ENCODE data around the gene ENO1. TPM values are rescaled to one million over a fixed set of nuclear protein-coding genes. Genes with fewer than 3 reads are reported as not detected.
A peak's percentile ranks its signal among the peaks of the same experiment; 100 is the strongest.
"Not testable (repeated sequence)": the region's sequence is repeated elsewhere in the genome, so short reads cannot be mapped to it uniquely, and the experiment has no call there.

Gene ENO1
- total and polyA plus RNA-seq, 12 donors: 73.3 to 581 (median 141) TPM

- Histone ChIP-seq H3K4me3 (no peak overlapping the region), H3K27ac (peak overlapping the region in 9 of 10 donors; percentile 11 to 70 (median 41)), H3K36me3 (no peaks in the 10 kb centered on the region), H3K9me3 (no peaks in the 10 kb centered on the region), H3K27me3 (no peaks in the 10 kb centered on the region), H3K4me1 (peaks cover 0 to 43% (median 28%) of the 10 kb centered on the region in 9 donors)
- WGBS, 2 donors: 50 to 59% methylated on average over 10 of the region's 10 CpGs
- DNase-seq (peak in 1 of 2 donors; percentile 51), ATAC-seq (peak in 7 of 8 donors; percentile 62 to 83 (median 77))
- intact Hi-C loops (cut with DNase I): no loop called here
- no peak for TF ChIP-seq CTCF (IDR thresholded peaks at IDR 0.05)
These were observed 55.9 kb downstream of the ENO1 start for GRCh38 chr1:8822373-8823294.

GRCh38 chr1:8821084-8821483 lies 57.4 kb downstream of the ENO1 start:
- TF ChIP-seq CTCF (IDR thresholded peaks at IDR 0.05): no peak
- ATAC-seq (no peak), DNase-seq (no peak)
- H3K27me3 ChIP-seq: no peaks in the 10 kb centered on the region
- no peaks in the 10 kb centered on the region for H3K9me3 ChIP-seq
- H3K4me3 ChIP-seq: no peak overlapping the region
- H3K27ac ChIP-seq: no peak overlapping the region
- H3K36me3 ChIP-seq: no peaks in the 10 kb centered on the region
- intact Hi-C loops (cut with DNase I): no loop called here
- H3K4me1 ChIP-seq: peaks cover 0 to 42% (median 36%) of the 10 kb centered on the region in 9 donors
- WGBS, 2 donors: 57 to 59% methylated on average over 2 of the region's 2 CpGs

- H3K27me3 ChIP-seq, H3K9me3 ChIP-seq, DNase-seq, H3K36me3 ChIP-seq, ATAC-seq: not testable (repeated sequence)
- peak overlapping the region in 8 of 10 donors; percentile 89 to 98 (median 96) for H3K27ac ChIP-seq
- H3K4me3 ChIP-seq: peak overlapping the region in 4 of 10 donors; percentile 78 to 89 (median 86)
- peaks cover 0 to 59% (median 51%) of the 10 kb centered on the region in 9 donors for H3K4me1 ChIP-seq
- intact Hi-C loops (cut with DNase I): loop anchor here in 3 of 10 donors (5.0 kb wide), 2 partner anchors 34 to 39 kb away; no protein-coding TSS in a partner anchor
- 84 to 86% methylated on average over 12 to 13 of the region's 13 CpGs for WGBS, 2 donors
These were observed 59.7 kb downstream of the ENO1 start for GRCh38 chr1:8818789-8819188.

GRCh38 chr1:8818325-8818775 lies 60.1 kb downstream of the ENO1 start:
- peak in 1 of 2 donors; percentile 51 for DNase-seq
- Histone ChIP-seq H3K36me3 (no peaks in the 10 kb centered on the region), H3K4me1 (peaks cover 0 to 59% (median 47%) of the 10 kb centered on the region in 9 donors), H3K4me3 (peak overlapping the region in 9 of 10 donors; percentile 69 to 89 (median 83)), H3K27ac (peak overlapping the region; percentile 86 to 98 (median 94)), H3K27me3 (no peaks in the 10 kb centered on the region), H3K9me3 (no peaks in the 10 kb centered on the region)
- ATAC-seq: no peak
- TF ChIP-seq CTCF (IDR thresholded peaks at IDR 0.05): no peak
- 14% methylated on average over 4 of the region's 4 CpGs for WGBS, 2 donors
- intact Hi-C loops (cut with DNase I): loop anchor here in 3 of 10 donors (5.0 kb wide), 2 partner anchors 34 to 39 kb away; no protein-coding TSS in a partner anchor
